GM13977 (cell line): ENCODE results near the gene ARX.

Experiments
- DNase-seq: peaks from one replicate; pipeline ENCODE4 v3.0.0; 2012; ENCODE audit warnings: low spot score
- in situ Hi-C: fragments of 300-500 bp; cut with MboI; formaldehyde crosslinking; loops from one replicate; pipeline ENCODE4 v1.12.0; 2022; ENCODE audit warnings: low sequenced_read_pairs, low pct_unique_long_range_greater_than_20kb, mixed read lengths, inconsistent platforms; ENCODE audit not compliant: unreplicated experiment
- TF ChIP-seq, protein P1 (sequence below): IDR thresholded peaks from 2 replicates; pipeline ENCODE4 v1.5.1; 2012; ENCODE audit warnings: mild to moderate bottlenecking, control low read depth; ENCODE audit not compliant: insufficient read depth; ENCODE audit errors: extremely low read depth, missing control alignments

The ARX gene

DNA sequence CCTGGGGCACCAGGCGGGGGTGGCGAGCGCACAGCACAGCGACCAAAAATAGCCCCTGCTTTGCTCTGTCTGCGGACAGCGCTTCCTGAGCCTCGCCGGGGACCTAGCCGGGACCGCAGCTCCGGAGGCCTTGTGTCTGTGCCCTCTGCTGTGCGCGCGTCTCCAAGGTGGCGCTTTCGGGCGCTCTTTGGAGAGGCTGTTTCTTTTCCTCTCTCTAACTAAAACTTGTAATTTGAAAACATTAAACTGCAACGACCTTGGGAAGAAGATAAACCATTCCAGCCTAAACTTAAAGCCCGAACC is 3.4 kb downstream of the ARX start:
- no peak for DNase-seq
- in situ Hi-C loops, result no loop called here
- TF ChIP-seq, protein P1, sequence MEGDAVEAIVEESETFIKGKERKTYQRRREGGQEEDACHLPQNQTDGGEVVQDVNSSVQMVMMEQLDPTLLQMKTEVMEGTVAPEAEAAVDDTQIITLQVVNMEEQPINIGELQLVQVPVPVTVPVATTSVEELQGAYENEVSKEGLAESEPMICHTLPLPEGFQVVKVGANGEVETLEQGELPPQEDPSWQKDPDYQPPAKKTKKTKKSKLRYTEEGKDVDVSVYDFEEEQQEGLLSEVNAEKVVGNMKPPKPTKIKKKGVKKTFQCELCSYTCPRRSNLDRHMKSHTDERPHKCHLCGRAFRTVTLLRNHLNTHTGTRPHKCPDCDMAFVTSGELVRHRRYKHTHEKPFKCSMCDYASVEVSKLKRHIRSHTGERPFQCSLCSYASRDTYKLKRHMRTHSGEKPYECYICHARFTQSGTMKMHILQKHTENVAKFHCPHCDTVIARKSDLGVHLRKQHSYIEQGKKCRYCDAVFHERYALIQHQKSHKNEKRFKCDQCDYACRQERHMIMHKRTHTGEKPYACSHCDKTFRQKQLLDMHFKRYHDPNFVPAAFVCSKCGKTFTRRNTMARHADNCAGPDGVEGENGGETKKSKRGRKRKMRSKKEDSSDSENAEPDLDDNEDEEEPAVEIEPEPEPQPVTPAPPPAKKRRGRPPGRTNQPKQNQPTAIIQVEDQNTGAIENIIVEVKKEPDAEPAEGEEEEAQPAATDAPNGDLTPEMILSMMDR, result no peak

DNA sequence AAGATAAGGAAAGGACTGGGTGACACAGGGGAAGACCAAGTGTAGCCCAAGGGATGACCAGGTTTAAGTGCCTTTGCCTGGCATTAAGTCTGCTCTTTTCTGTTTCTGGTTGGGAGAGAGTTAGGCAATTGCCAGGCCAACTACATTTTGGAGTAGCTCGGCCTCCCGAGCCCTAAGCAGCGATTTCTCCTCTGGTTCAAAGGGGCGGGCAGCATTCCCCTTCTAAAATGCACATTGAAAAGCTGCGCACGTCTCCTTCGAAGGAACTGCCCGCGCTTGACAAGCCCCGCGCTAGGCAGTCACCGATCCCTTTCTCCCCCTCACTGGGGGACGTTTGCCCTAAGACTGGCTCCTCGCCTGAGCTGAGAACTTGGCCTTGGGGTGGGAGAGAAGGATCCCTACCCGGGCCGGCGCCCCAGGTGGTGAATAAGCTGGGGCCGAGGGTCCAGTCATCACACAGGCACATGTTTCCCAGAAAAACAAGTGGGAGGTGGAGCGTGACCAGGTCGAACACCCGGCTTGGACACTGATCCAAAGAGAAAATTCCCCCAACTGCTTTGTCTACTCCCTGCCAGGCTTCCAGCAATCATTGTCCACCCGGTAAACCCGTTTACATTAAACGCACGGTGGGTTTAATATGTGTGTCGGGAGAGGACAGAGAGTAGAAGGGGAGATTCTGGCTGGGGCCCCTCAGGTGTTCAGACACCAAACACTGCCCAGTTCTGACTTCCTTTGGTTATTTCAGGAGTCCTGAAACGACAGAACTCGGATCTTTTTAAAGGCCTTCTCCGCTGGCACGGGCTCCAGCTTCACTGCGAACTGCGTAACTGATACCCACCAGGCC is 4.0 kb downstream of the ARX start:
- TF ChIP-seq, protein P1, result no peak
- DNase-seq, result no peak
- in situ Hi-C loops, result no loop called here

DNA sequence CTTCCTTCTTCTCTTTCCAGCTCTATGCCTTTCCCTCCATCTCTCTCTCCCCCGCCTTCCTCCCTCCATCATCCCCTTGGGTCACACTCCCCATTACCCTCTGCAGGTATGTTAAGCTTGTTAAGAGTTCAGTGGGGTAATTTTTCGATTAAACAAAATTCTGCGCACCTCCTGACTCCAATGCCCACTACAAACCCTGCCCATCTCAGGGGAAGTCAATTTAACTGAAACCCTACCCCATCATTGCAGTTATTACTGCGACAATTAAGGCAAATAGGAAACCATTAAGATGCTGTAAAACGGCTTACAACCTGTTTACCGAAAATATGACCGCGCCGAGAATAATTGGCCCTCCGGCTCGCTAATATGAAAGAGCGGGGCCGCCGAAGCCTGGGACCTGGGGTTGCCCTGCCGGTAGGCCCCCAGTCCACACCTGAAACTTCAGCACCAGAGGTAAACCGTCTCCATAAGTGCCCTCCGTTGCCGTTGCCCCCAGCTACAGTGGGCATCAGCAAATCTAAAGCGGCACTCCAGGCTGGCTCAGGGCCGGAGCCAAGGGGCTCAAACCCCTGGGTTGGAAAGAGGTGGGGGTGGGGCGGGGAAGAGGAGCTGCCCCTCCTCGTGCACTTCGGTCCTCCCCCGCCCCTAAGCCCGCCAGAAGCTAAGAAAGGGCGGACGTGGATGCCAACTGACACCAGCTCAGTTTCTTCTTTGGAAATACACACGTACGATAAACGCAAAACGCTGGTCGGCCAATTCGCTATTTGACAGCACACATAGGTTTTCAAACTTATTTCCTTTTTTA is 4.8 kb downstream of the ARX start:
- in situ Hi-C loops, result no loop called here
- no peak for DNase-seq
- TF ChIP-seq, protein P1, result no peak

DNA sequence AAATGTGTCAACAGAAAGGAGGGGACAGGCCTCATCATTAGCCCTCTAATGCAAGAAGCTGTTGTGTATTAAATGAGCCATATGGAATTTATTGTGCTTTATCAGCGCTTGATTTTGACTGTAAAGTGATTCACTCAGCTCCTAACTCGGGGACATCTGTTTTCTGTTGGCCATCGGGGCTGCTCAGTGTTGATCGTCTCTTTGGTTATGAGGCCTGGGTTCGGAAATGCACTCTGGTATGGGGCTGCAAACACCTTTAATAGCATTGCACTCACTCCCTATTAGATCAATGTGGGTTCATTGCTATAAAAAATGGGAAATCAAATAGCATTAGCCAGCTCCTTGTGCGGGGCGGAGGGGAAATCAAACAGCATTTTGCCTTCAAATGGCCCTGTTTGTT is 6.4 kb downstream of the ARX start:
- TF ChIP-seq, protein P1, result no peak
- in situ Hi-C loops, result no loop called here
- no peak for DNase-seq

DNA sequence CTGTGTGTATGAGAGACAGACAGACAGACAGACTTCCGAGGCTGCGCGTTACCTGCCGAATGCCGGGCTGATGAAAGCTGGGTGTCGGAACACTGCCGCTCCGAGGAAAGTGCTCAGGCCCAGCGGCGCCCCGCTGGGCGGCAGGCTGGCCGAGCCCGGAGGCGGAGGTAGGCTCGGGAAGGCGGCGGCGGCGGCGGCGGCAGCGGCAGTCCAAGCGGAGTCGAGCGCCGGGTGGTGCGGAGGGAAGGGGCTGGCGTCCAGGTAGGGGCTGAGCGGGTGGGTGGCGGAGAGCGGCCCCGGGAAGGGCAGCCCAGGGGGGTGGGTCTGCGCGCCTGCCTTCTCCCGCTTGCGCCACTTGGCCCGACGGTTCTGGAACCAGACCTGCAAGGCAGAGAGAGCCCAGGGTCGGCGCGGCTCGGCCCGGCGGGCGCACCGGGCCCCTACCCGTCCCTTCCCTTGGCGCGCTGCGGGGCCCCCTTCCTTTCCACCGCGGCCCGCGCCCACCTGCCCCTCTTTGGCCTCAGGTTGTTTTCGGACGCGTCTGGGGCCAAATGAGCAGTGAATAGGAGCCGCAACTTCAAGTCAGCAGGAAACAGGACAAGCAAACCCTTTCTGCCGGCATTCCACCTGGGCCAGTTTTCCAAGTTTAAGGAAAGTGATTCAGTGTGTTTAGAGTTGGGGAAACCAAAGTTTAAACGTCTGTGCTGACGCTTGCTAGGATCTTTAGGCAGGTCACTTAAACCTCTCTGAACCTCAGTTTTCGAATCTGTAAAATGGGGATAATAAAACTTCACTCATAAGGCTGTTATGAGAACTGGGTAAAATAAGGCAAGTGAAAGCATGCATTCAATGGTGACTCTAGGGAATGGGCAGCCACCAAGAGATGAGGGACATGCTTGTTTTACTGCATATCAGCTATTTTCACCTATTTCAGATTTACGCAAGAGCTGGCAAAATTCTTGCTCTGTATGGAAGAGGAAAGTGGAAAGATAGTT is 8.4 kb downstream of the ARX start:
- DNase-seq, result no peak
- TF ChIP-seq, protein P1, result no peak
- in situ Hi-C loops, result no loop called here

DNA sequence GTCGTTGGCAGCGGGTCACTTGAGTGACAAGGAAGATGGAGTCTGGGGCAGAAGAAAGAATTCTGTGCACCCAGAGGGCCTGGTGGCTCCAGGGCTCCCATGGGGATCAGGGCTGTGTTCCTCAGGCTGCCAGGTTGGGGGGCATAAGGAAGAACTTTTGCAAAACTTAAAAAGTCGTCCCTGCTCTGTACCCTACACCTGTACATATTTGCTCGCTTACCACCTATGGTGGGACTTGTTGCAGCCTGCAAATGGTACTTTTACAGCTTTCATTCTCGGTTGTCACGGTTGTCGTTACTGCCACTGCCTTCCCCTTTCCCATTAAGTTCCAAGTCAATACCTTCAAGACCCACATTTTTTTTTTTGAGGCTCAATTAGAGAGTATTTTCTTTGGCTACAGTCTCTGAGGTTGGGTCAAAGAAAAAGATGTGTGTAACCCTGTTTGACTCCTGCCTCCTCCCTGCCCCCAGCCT is 9.1 kb downstream of the ARX start:
- TF ChIP-seq, protein P1, result no peak
- no peak for DNase-seq
- in situ Hi-C loops, result no loop called here
